Measurements from ENCODE around the gene C19orf44.
"Not testable (repeated sequence)": the region's sequence is repeated elsewhere in the genome, so short reads cannot be mapped to it uniquely, and the experiment has no call there.

The C19orf44 gene

DNA sequence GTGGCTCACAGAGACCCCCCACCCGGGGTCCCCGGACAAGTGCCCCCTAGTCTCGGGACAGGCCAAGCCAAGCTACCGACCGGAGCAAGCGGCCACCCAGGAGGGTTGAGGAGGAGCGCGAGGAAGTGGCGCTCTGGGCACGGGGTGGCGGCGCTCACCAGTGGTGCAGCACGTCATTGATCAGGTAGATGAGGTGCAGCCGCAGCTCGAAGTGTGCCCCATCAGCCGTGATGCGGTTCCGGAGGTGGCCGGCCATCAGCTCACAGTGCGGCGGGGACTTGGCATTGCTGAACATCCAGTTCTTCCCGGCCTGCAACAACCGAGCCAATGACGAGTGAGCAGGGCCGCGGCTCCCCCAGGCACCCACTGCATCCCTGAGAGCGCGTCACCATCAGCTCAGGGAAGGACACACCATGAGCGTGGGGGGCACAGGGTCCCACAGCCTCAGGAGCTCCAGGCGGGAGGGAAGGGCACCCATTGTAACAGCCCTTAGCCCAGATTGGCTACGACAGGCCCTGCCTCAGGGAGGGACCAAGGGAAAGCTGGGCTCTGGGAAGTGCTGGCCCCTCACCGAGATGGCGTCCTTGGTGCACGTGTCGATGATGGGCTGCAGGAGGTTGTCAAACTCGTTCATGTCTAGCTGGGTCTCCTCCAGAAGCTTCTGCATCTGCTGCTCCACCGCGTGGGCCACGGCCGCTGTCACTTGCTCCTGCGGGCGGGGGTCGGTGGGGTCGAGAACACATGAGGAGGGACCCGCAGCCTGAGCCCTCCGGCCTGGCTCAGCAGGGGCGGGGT is 36.4 kb downstream of the C19orf44 start:
- Mint-ChIP-seq H3K27me3 (no peaks in the 10 kb centered on the region), H3K4me3 (no peak overlapping the region), H3K36me3 (peaks cover 79% of the 10 kb centered on the region), H3K4me1 (peaks cover 18% of the 10 kb centered on the region), H3K27ac (peak overlapping the region; percentile 42), H3K9me3 (no peaks in the 10 kb centered on the region)
- no peak for ATAC-seq

DNA sequence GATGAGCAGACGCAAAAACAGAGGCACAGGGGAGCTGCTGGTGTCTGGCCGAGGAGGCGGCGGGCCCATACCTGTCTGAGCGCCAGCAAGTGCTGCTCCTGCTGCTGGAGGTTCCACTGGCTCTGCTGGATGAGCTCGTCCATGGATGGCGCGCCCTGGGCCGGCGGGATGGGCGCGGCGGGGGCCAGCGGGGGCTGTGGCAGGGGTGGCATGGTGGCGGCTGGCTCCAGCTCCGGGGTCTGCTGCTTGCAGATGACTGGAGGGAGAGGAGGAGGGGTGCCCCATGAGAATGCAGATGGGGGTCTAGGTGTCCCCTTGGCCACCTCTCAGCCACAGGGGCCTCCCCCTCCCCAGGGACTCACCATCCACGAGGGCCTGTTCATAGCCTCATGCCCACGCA is 39.2 kb downstream of the C19orf44 start:
- Mint-ChIP-seq H3K27ac (no peak overlapping the region), H3K27me3 (no peaks in the 10 kb centered on the region), H3K4me1 (peaks cover 46% of the 10 kb centered on the region), H3K4me3 (no peak overlapping the region), H3K36me3 (peaks cover 87% of the 10 kb centered on the region), H3K9me3 (no peaks in the 10 kb centered on the region)
- no peak for ATAC-seq

DNA sequence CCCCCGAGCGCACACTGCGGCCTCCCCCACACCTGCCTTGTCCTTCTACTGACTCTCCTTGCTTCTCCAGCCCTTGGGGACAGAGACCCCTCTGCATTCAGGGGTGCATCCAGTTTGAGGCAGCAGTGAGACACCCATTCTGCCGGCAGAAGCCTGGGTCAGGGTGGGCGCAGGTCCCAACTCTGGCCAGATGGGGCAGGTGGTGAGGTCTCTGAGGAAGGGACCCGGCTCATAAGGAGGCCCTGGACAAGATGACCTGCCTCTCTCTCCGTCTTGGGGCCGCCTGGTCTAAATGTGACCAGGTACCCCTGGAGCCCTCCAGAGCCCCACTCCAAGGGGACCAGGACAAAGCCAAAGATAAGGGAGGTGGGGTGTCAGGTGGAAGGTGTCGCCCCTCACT is 39.9 kb downstream of the C19orf44 start:
- no peaks in the 10 kb centered on the region for H3K9me3 Mint-ChIP-seq
- no peak overlapping the region for H3K4me3 Mint-ChIP-seq
- peak overlapping the region; percentile 8 for H3K27ac Mint-ChIP-seq
- no peak for ATAC-seq
- H3K4me1 Mint-ChIP-seq = peaks cover 51% of the 10 kb centered on the region
- H3K36me3 Mint-ChIP-seq = peaks cover 81% of the 10 kb centered on the region
- H3K27me3 Mint-ChIP-seq = no peaks in the 10 kb centered on the region

DNA sequence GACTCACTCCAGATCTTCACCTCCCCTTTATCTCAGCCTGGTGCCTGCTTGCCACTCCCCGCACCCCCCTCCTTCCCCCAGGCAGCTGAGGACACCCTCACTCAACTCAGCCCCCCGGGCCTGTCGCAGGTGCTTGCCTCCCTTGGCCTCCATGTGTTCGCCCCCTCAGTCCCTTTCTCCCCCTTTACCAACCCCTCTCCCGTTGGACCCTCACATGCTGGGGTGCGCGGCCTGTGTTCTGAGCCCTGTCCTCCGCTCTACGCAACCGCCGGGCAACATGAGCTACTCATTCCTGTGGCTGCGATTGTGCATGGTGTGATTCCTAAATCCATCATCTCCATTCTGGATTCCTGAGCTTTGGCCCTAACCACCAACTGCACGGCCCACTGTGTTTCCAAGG is 40.9 kb downstream of the C19orf44 start:
- H3K27me3 Mint-ChIP-seq = no peaks in the 10 kb centered on the region
- peak overlapping the region; percentile 8 for H3K27ac Mint-ChIP-seq
- ATAC-seq = no peak
- H3K4me3 Mint-ChIP-seq = no peak overlapping the region
- no peaks in the 10 kb centered on the region for H3K9me3 Mint-ChIP-seq
- peaks cover 57% of the 10 kb centered on the region for H3K4me1 Mint-ChIP-seq
- peaks cover 71% of the 10 kb centered on the region for H3K36me3 Mint-ChIP-seq

DNA sequence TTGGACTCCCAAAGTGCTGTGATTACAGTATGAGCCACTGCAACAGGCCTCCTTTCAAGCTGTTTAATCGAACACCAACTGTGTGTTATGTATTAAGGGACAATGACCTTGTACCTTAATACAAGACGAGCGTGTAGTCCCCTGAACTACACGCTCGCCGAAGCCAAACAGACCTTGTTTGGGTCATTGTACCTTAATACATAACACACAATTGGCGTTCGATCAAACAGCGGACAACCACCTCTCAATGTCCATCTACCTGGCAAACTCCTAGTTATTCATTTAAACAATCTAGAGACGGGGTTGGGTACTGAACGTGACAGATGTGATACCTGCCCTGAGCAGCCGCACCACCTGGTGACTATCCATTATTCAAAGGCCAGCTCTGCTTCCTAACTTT is 44.8 kb downstream of the C19orf44 start:
- H3K9me3 Mint-ChIP-seq = no peaks in the 10 kb centered on the region
- H3K27ac Mint-ChIP-seq = peak overlapping the region; percentile 90
- H3K4me1 Mint-ChIP-seq = peaks cover 79% of the 10 kb centered on the region
- ATAC-seq = no peak
- H3K4me3 Mint-ChIP-seq = peak overlapping the region; percentile 97
- no peaks in the 10 kb centered on the region for H3K27me3 Mint-ChIP-seq
- H3K36me3 Mint-ChIP-seq = peaks cover 42% of the 10 kb centered on the region

DNA sequence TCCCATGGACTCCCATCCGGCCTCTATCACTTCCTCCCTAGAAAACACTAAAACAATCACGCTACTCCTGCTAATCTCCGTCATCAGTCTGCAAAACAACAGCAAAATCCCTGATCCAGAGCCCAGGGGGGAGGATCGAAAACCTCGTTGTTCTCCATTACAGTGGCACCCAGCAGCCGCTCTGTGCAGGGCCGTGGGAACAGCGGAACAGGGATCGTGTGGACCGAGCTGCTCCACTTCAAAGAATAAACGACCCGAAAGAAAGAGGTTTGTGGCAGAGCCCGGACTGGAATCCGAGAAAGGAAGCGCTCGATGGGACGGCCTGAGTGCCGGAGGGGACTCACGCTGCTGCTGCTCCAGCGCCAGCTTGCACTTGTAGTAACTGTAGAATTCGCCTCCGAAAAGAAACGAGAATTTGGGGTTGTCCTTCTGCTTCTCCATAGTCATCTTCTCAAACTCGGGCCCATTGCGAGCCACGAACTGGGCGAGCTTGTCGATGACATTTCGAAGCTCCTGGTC is 45.4 kb downstream of the C19orf44 start:
- H3K4me3 Mint-ChIP-seq = peak overlapping the region; percentile 97
- peak overlapping the region; percentile 90 for H3K27ac Mint-ChIP-seq
- peaks cover 35% of the 10 kb centered on the region for H3K36me3 Mint-ChIP-seq
- ATAC-seq = no peak
- H3K4me1 Mint-ChIP-seq = peaks cover 72% of the 10 kb centered on the region
- no peaks in the 10 kb centered on the region for H3K9me3 Mint-ChIP-seq
- no peaks in the 10 kb centered on the region for H3K27me3 Mint-ChIP-seq

DNA sequence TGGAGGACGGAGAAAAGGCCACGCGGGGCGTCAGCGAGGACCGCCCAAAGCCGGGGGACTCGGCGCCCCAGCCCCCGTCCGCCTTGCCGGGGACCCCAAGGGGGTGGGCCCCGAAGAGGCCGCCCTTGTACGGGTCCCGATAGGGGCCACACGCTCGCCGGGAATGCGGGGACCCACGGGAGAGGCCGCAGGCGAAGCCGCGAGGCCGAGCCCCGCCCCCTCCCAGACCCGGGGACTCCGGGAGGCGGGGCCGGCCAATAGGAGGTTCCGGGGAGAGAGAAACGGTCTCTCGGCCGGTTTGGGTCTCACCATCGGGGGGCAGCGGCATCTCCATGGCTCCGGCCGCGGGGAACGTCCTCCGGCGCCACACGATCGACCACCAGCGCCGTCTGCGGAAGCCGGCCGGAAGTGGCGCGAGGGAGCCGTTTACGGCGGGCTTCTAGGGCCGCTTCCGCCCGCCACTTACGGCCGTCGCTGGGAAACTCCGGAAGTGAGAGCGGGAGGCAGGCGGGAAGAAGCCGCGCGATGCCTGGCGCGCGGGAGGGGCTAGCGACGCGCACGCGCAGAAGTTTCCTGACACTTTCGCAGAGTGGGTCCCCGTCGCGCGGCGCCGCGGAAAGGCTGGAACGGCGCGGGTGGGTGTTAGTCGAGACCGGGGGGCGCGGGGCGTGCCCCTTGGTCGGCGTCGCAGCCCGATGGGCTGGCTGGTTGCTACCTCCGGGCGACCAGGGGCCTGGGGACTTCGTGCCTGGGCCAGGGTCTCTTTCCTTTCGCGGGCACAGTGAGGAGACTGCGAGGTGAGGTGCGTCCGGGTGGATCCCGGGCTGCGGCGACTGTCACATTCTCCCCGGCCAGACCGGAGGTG is 46.1 kb downstream of the C19orf44 start, which contains the start of gene CHERP:
TSS of gene CHERP (minus strand) at position 393 of the 865 bp plus-strand sequence. CDS start at position 334, 59 bp downstream.
- H3K9me3 Mint-ChIP-seq = no peaks in the 10 kb centered on the region
- H3K27me3 Mint-ChIP-seq = no peaks in the 10 kb centered on the region
- peak within 1 kb of the TSS; percentile 97 for H3K4me3 Mint-ChIP-seq
- peak within 1 kb of the TSS; percentile 90 for H3K27ac Mint-ChIP-seq
- ATAC-seq = peak; percentile 90
- H3K36me3 Mint-ChIP-seq = peaks cover 28% of the 10 kb centered on the region
- H3K4me1 Mint-ChIP-seq = peaks cover 67% of the 10 kb centered on the region

DNA sequence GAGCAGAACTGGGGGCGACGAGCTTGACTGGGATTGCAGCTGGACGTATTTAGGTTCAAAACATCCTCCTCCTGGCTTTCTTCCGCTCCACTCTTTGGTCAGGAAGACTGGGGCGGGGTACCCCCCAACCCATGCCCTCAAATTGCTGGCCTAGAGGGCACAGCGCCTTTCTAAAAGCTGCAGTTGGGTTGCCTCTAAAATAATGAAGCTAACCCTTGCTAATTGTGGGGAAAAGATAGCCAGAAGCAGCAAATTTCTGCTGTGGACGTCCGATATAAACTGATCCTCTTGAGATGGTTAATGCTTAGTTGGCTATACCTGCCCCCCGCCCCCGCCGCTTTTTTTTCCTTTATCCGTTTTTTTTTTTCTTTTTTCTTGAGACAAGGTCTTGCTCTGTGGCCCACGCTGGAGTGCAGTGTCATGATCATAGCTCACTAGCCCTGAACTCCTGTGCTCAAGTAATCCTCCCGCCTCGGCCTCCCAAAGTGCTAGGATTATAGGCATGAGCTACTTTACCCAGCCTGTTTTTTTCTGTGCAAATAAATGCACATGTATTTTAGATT is 46.8 kb downstream of the C19orf44 start:
- peak overlapping the region; percentile 97 for H3K4me3 Mint-ChIP-seq
- H3K36me3 Mint-ChIP-seq = peaks cover 22% of the 10 kb centered on the region
- no peaks in the 10 kb centered on the region for H3K27me3 Mint-ChIP-seq
- no peaks in the 10 kb centered on the region for H3K9me3 Mint-ChIP-seq
- H3K4me1 Mint-ChIP-seq = peaks cover 60% of the 10 kb centered on the region
- no peak for ATAC-seq
- peak overlapping the region; percentile 90 for H3K27ac Mint-ChIP-seq

DNA sequence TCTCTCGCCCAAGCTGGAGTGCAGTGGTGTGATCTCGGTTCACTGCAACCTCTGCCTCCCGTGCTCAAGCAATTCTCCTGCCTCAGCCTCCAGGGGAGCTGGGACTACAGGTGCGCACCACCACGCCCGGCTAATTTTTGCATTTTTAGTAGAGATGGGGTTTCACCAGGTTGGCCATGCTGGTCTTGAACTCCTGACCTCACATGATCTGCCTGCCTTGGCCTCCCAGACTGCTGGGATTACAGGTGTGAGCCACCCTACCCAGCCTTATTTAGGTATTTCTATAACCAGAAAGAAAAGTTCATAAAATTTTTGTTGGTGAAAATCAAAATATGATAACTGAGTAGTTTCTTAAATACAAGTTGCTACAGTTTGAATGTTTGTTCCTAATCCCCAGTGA is 47.5 kb downstream of the C19orf44 start:
- not testable (repeated sequence) for H3K27me3 Mint-ChIP-seq, ATAC-seq, H3K9me3 Mint-ChIP-seq
- H3K36me3 Mint-ChIP-seq = peaks cover 15% of the 10 kb centered on the region
- peak overlapping the region; percentile 97 for H3K4me3 Mint-ChIP-seq
- H3K27ac Mint-ChIP-seq = peak overlapping the region; percentile 90
- H3K4me1 Mint-ChIP-seq = peaks cover 52% of the 10 kb centered on the region

DNA sequence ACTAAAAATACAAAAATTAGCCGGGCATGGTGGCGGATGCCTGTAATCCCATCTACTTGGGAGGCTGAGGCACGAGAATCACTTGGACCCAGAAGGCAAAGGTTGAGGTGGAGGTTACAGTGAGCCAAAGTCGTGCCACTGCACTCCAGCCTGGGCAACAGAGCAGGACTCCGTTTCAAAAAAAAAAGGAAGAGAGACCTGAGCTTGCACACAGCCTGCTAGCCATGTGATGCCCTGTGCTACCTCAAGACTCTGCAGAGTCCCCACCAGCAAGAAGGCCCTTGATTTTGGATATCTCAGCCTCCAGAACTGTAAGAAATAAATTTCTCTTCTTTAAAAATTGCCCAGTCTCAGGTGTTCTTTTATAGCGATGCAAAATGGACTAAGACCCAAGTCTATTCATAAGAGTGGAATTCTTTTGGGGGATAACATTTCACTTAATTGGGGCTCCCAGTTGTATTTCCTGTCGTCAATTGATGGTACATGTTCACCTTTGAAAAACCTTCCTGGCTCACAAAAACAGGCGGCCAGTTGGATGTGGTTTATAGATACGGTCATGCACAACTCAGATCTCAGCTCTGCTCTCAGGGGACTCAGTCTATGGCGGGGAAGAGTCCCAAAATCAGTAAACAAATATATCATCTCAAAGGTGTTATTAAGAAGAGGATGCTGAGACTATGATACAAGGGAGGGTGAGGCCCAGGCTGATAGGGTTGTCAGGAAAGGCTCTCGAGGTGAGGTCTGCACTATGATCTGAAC is 48.5 kb downstream of the C19orf44 start:
- peak; percentile 17 for ATAC-seq
- Mint-ChIP-seq H3K27me3 (no peaks in the 10 kb centered on the region), H3K4me1 (peaks cover 43% of the 10 kb centered on the region), H3K4me3 (peak overlapping the region; percentile 46), H3K9me3 (no peaks in the 10 kb centered on the region), H3K27ac (peak overlapping the region; percentile 90), H3K36me3 (peaks cover 6% of the 10 kb centered on the region)

DNA sequence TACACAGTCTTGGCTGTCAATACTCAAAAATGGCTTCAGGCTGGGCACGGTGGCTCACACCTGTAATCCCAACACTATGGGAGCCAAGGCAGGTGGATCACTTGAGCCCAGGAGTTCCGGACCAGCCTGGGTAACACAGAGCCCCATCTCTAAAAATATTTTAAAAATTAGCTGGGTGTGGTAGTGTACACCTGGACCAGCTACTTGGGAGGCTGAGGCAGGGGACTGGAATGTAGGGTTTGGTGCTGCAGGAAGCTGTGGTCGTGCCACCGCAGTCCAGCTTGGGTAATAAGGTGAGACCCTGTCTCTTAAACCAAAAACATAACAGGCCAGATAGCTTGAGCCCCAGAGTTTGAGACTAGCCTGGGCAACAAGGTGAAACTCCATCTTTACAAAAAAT is 52.8 kb downstream of the C19orf44 start:
- H3K27me3 Mint-ChIP-seq = no peaks in the 10 kb centered on the region
- no peak overlapping the region for H3K4me3 Mint-ChIP-seq
- H3K9me3 Mint-ChIP-seq = no peaks in the 10 kb centered on the region
- H3K36me3 Mint-ChIP-seq = peaks cover 21% of the 10 kb centered on the region
- no peak for ATAC-seq
- H3K4me1 Mint-ChIP-seq = peaks cover 18% of the 10 kb centered on the region
- H3K27ac Mint-ChIP-seq = no peak overlapping the region

DNA sequence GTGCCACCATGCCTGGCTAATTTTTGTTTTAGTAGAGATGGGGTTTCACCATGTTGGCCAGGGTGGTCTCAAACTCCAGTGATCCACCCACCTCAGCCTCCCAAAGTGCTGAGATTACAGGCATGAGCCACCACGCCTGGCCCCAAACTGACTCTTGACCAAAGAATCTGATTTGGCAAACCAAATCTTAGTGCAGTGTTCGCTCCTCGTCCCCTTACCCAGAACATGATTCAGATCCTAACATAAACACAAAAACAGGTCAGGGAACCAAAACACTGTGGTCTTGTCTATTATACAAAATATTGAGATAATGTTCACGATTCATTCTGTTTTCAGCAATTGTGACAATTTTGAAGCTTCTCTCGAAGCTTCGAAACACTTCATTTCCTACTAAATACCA is 55.7 kb downstream of the C19orf44 start:
- not testable (repeated sequence) for ATAC-seq, H3K4me1 Mint-ChIP-seq, H3K27me3 Mint-ChIP-seq, H3K4me3 Mint-ChIP-seq, H3K9me3 Mint-ChIP-seq, H3K27ac Mint-ChIP-seq
- peaks cover 40% of the 10 kb centered on the region for H3K36me3 Mint-ChIP-seq

DNA sequence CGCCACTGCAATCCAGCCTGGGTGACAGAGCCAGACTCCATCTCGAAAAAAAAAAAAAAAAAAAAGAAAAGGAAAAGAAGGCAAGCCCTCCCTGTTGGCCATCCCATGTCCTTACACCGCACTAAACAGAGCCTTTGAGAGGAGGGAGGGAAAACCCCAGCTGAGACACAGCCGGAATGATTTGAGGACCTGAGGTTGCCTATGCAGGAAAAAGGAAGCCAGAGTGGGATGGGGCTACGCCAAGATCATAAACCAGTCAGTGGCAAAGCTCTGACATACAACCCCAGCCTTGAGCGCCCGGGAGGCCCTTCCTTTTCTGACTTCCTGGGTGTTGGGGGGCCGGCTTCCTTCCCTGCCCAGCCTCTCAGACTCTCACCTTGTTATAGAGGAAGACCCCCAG is 58.6 kb downstream of the C19orf44 start:
- peaks cover 50% of the 10 kb centered on the region for H3K36me3 Mint-ChIP-seq
- no peak for ATAC-seq
- no peak overlapping the region for H3K4me3 Mint-ChIP-seq
- no peaks in the 10 kb centered on the region for H3K9me3 Mint-ChIP-seq
- no peaks in the 10 kb centered on the region for H3K27me3 Mint-ChIP-seq
- H3K4me1 Mint-ChIP-seq = peaks cover 5% of the 10 kb centered on the region
- H3K27ac Mint-ChIP-seq = no peak overlapping the region

DNA sequence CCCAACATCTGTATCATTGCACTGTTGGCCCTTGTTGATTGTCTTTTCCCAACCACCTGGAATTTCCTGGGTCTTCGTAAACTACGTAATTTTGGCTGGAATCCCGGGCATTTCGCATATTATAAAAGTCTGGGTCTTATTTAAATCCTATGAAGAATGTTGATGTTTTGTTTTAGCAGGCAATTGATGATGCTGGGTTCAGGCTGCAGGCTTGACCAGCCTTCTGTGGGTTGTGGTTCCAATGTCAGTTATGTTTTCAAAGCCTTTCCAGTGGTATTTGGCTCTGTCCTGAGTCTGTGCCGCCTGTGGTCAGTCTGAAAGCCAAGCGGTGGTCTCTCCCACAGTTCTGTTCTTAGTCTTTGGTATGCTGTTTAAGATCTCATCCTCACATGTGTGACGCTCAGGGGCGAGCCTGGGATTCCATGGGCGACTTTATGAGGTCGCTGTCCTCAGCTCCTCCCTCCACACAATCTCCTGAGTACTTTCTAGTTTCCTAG is 63.6 kb downstream of the C19orf44 start:
- no peaks in the 10 kb centered on the region for H3K9me3 Mint-ChIP-seq
- ATAC-seq = no peak
- H3K36me3 Mint-ChIP-seq = peaks cover 60% of the 10 kb centered on the region

More for the DNA sequence above, 63.6 kb downstream of the C19orf44 start:
- Mint-ChIP-seq H3K4me1 (no peaks in the 10 kb centered on the region), H3K27ac (no peak overlapping the region), H3K27me3 (no peaks in the 10 kb centered on the region), H3K4me3 (no peak overlapping the region)
